Measurements from ENCODE around the gene C12orf75. TPM values are rescaled to one million over a fixed set of nuclear protein-coding genes. Genes with fewer than 3 reads are reported as not detected.

Gene C12orf75
- total RNA-seq, 1 donor from 2014 or later, result 131 TPM

- no peak overlapping the region for H3K4me3 ChIP-seq
- no peak for DNase-seq (ENCODE audit: extremely low spot score in 2 of 2)
- H3K36me3 ChIP-seq, result no peaks in the 10 kb centered on the region
- H3K9me3 ChIP-seq, result no peaks in the 10 kb centered on the region
- no peak overlapping the region for H3K27ac ChIP-seq
- no peaks in the 10 kb centered on the region for H3K4me1 ChIP-seq
- TF ChIP-seq CTCF (IDR thresholded peaks at IDR 0.05) (no peak), POLR2AphosphoS5 (IDR thresholded peaks at IDR 0.05; ENCODE audit: insufficient read depth in 1 of 2, low read depth in 1 of 2) (no peak), POLR2A (IDR thresholded peaks at IDR 0.05) (no peak)
- intact Hi-C loops (cut with DNase I), result no loop called here
- no peaks in the 10 kb centered on the region for H3K27me3 ChIP-seq
Measured at GRCh38 chr12:105406497-105406896, 76.0 kb downstream of the C12orf75 start.

- Histone ChIP-seq H3K4me3 (no peak overlapping the region), H3K4me1 (no peaks in the 10 kb centered on the region), H3K27ac (no peak overlapping the region), H3K27me3 (no peaks in the 10 kb centered on the region), H3K36me3 (no peaks in the 10 kb centered on the region), H3K9me3 (no peaks in the 10 kb centered on the region)
- DNase-seq (ENCODE audit: extremely low spot score in 2 of 2), result no peak
- no peak for TF ChIP-seq POLR2AphosphoS5 (IDR thresholded peaks at IDR 0.05; ENCODE audit: insufficient read depth in 1 of 2, low read depth in 1 of 2)
- TF ChIP-seq POLR2A (IDR thresholded peaks at IDR 0.05), result no peak
- TF ChIP-seq CTCF (IDR thresholded peaks at IDR 0.05), result no peak
- intact Hi-C loops (cut with DNase I), result no loop called here
Measured at GRCh38 chr12:105409279-105409678, 78.8 kb downstream of the C12orf75 start.

- intact Hi-C loops (cut with DNase I), result no loop called here
Measured at GRCh38 chr12:105409801-105410471, 79.4 kb downstream of the C12orf75 start.

GRCh38 chr12:105413911-105414487 lies 83.5 kb downstream of the C12orf75 start:
- Histone ChIP-seq H3K27ac (no peak overlapping the region), H3K4me1 (no peaks in the 10 kb centered on the region), H3K27me3 (no peaks in the 10 kb centered on the region), H3K36me3 (no peaks in the 10 kb centered on the region), H3K9me3 (no peaks in the 10 kb centered on the region), H3K4me3 (no peak overlapping the region)
- TF ChIP-seq CTCF (IDR thresholded peaks at IDR 0.05) (no peak), POLR2A (IDR thresholded peaks at IDR 0.05) (no peak), POLR2AphosphoS5 (IDR thresholded peaks at IDR 0.05; ENCODE audit: insufficient read depth in 1 of 2, low read depth in 1 of 2) (no peak)
- no peak for DNase-seq (ENCODE audit: extremely low spot score in 2 of 2)
- intact Hi-C loops (cut with DNase I), result no loop called here

More at GRCh38 chr12:105409801-105410471, 79.4 kb downstream of the C12orf75 start:
- no peaks in the 10 kb centered on the region for H3K9me3 ChIP-seq
- no peak overlapping the region for H3K27ac ChIP-seq
- H3K36me3 ChIP-seq, result no peaks in the 10 kb centered on the region
- DNase-seq (ENCODE audit: extremely low spot score in 2 of 2), result no peak
- TF ChIP-seq CTCF (IDR thresholded peaks at IDR 0.05) (no peak), POLR2AphosphoS5 (IDR thresholded peaks at IDR 0.05; ENCODE audit: insufficient read depth in 1 of 2, low read depth in 1 of 2) (peak in 1 of 2 donors; percentile 32), POLR2A (IDR thresholded peaks at IDR 0.05) (no peak)
- H3K27me3 ChIP-seq, result no peaks in the 10 kb centered on the region
- no peaks in the 10 kb centered on the region for H3K4me1 ChIP-seq
- H3K4me3 ChIP-seq, result no peak overlapping the region

GRCh38 chr12:105417732-105418131 lies 87.2 kb downstream of the C12orf75 start:
- Histone ChIP-seq H3K4me3 (no peak overlapping the region), H3K27me3 (no peaks in the 10 kb centered on the region), H3K9me3 (no peaks in the 10 kb centered on the region), H3K36me3 (no peaks in the 10 kb centered on the region), H3K27ac (no peak overlapping the region), H3K4me1 (no peaks in the 10 kb centered on the region)
- TF ChIP-seq POLR2A (IDR thresholded peaks at IDR 0.05) (no peak), POLR2AphosphoS5 (IDR thresholded peaks at IDR 0.05; ENCODE audit: insufficient read depth in 1 of 2, low read depth in 1 of 2) (no peak), CTCF (IDR thresholded peaks at IDR 0.05) (no peak)
- DNase-seq (ENCODE audit: extremely low spot score in 2 of 2), result no peak
- intact Hi-C loops (cut with DNase I), result loop anchor here (5.0 kb wide), 1 partner anchor 810 kb away; no protein-coding TSS in a partner anchor
